Right hindlimb (tissue), 1 donor: Measurements from ENCODE around the gene CUL1.
A peak's percentile ranks its signal among the peaks of the same experiment; 100 is the strongest.
"Not testable (repeated sequence)": the region's sequence is repeated elsewhere in the genome, so short reads cannot be mapped to it uniquely, and the experiment has no call there.

Experiments used
- DNase-seq: peaks from one replicate; pipeline ENCODE4 v3.0.0-alpha.2; 2018

Gene CUL1

DNA sequence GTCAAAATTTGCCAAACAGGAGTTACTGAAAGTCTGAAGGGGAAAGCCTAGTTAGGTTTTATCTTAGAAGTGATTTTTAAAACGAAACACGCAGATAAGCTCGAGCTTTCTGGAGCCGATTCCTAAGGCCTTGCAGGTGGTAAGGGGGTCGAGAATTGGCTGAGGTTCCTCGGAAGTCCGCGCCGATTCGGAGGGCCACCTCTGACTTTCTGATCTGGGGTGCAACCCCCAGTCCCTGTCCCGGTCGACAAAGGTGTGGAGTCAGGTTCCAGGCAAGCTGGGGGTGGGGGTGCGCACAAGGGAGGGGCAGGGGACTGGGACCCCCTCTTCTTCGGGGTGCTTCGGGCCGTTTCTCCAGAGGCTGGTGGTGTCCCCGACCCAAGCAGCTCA is 701 bp upstream of the CUL1 start:
- DNase-seq: no peak

DNA sequence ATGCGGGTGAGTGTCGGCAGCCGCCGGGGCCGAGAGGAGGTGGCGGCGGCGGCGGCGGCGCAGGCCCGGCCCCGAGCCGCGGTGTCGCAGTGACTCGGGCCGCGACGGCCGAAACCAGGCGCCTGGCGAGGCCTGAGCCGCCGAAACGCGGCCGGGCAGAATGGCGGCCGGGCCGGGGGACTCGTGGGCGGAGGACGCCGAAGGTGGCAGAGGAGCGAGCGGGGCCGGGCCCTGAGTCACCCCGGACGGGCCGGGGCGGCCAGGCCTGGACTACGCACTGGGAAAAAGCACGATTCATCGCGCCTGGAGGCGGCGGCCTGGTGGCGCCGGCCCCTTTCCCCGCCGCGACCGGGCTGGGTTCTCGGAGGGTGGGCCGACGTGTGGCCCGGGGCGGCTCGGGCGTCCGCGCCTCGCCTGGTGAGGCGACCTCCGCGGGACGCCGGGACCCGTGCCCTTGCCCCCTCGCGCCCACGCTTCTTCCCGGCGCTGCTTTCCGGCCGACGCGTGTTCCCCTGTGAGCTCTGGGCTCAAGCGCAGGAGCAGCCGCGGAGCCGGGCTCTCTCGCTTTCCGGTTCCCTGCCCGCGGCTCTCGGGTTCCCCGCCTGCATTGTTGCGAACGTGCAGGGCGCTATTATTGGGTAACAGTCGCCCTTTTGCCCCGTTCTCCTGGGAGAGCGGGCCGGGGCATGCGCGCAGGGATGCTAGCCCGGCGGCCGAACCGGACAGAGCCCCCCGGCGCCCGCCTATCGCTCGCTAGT is 500 bp downstream of the CUL1 start:
- peak; percentile 72 for DNase-seq

DNA sequence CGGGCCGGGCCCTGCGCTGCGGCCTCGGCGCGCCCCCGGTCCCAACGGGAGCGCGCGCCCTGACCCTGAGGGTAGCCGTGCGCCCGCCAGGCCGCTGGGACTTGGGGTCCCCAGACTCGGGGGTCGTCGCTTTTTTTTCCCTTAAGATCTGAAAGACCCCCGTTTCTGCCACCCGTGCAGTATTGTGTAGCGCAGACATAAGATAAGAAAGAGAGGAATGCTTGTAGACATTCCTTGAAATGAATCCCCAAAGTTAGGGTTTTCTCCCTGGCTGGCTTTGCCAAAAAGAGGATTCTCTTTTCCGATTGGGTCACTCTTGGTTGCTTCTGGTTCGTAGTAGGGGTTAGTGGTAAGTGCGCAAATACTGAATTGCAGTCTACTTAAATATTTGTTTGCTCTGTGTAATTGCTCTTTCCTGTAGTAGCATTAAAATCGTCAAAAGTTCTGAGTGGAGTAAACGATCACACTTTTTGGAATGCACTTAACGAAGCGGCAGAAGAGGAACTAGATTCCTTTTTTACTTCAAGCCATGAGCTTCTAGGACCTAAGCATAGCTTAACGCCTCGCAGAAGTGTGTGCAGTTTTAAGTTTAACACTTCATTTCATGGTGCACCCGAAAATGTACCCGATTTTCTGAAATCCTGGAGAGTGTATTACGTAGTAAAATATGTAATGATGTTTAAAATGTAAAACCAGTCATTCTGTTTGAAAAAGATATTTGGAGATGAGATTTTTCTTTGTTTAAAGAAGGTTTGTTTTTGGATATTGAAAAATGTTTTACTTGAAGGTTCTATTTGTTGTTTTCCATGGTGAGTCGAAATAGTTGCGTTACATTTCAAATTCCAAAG is 1.3 kb downstream of the CUL1 start:
- DNase-seq: no peak

- no peak for DNase-seq
These were observed 2.0 kb downstream of the CUL1 start for GRCh38 chr7:148700661-148701064.

DNA sequence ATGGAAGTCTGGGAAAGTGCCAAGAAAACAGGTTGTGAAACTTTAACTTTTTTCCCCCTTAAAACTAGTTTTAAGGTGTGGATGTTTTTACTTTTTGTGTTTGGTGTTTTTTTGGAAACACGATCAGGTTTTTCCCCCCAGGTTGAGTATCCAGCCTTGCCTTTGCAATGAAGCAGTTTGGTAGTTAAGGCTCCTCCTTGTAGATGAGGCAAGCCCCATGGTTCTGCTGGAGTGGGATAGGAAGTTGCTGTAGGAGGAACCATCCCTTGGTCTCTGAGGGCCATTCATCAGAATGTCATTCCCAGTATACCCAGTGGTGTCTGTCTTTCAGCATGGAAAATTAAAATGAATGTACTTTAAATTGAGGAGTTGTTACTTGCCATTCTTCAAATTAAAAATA is 2.7 kb downstream of the CUL1 start:
- DNase-seq: no peak

DNA sequence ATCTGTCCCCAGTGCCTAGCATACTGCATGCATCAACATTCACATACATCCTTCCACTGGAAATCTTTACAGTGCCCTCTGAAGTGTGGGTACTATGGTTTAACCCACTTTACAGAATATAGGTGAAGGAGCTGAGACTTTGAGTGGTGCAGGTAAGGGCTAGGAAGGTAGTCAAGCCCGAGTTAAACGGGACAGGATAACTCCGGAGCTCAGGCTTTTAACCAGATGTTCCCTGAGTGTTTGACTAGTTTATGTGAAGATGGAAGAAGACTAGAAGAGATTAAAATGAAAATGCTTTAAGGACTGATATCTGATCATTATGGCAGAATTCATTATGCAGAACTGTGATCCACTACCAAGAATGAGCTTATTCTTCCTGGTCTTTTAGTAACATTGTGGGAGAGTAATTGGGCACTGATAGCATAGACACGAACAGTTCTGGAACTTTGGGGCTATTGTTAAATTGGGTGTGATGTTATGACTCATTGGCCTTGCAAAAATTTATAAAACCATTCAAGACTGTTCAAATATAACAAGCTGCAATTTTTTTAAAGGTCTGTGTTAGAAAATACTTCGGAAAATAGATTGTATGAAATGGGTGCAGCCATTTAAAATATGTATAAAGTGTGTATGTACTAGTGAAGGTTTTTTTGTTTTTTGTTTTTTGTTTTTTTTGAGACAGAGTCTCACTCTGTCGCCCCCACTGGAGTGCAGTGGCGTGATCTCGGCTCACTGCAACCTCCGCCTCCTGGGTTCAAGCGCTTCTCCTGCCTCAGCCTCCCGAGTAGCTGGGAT is 4.4 kb downstream of the CUL1 start:
- DNase-seq: no peak

DNA sequence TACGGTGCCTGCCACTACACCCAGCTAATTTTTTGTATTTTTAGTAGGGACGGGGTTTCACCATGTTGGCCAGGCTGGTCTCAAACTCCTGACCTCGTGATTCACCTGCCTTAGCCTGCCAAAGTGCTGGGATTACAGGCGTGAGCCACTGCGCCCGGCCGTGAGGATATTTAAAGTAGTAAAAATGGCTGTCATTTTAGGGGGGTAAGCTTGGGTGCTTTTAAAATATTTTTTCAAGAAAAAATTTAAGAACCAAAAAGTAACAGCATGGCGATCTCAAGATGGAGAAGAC is 4.9 kb downstream of the CUL1 start:
- DNase-seq: not testable (repeated sequence)

- DNase-seq: no peak
These were observed 5.5 kb downstream of the CUL1 start for GRCh38 chr7:148704189-148704588.

DNA sequence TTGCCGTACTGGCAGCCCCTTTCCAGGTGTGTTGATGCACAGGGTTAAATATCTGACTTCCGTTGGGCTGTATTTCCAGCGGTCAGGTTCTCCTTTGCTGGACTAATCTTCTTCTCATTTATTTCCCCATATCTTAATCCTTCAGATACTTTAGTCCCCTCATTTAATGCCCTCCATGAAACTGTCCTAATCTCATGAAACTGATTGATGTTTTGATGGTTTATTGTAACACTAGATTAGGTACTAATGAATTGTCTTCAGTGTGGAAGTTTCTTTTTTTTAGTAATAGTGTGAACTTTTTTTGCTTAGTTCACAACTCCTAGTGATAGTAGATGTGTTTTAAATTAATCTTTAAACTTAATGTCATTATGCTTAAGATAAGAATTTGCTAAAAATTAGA is 6.3 kb downstream of the CUL1 start:
- DNase-seq: no peak

DNA sequence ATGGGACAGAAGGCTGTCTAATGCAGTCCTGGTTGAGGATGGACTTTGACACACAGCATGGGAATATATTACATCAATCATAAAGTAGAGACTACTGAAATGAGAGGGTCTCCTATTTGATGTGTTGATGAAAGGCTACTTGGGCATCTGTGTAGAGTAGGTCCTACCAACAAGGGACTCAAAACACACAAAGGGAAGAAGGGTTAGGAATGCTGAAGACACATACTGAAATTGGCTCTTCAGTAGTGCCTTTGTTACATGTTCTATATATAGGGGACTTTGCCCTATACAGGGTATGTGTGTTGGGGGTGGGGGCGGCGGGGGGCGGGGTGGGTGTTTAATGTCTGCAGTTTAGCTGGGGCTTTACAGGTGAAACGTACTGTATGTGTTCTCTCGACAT is 7.7 kb downstream of the CUL1 start:
- DNase-seq: no peak

DNA sequence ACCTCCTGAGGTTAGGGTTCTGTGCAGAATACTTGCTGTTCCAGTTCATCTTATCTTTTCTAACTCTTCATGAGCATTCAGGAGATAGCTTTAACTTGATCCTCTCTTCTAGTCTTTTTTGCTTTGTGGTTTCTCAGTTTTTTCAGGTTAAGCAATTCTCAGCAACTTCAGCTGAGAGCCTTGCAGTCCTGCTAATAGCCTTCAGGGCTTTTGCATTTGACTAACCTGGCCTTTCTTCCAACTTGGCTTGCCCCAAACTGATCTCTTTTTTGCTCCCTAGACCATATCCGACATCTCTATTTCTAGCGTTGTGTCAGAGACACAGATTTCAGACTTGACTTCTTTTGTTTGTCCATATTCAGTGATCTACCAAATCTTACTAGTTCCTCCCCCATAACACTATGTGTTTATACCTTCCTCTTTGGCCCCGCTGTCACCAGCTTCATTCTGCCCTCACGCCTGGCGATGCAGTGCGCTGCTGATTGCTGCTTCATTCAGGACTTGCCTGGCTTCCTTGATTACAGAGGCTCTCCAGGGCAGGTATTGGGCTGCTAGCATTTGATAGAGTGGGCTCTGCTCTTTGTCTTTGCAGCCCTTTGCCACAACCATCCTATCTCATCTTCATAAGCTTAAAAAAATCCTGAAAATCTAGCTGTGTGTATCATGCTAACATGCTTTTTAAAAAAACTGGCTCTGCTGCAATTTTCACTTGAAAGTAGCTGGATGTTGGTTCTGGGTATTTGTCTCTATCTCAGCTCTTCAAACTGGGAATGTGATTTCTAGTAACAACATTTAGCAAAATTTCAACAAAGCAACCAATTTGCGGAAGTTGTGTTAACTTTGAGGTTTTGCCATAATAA is 9.6 kb downstream of the CUL1 start:
- no peak for DNase-seq

DNA sequence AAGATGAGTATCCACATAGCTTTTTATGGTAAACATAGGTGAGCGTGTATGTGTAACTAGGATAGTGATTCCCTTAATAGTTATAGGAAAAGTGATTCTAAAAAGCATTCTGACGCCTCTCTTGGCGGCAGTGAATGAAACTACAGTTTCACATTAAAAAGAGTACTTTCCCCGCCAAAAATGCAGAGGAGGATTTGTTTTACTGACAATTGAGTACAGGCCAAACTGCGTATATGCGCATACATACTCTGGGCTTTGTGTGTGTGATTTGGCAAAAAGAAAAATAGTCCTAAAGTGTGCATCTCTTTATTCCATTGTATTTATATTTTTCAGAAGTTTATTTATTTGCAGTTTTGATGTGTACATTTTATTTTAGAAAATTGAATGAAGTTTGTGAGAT is 10.3 kb downstream of the CUL1 start:
- no peak for DNase-seq

DNA sequence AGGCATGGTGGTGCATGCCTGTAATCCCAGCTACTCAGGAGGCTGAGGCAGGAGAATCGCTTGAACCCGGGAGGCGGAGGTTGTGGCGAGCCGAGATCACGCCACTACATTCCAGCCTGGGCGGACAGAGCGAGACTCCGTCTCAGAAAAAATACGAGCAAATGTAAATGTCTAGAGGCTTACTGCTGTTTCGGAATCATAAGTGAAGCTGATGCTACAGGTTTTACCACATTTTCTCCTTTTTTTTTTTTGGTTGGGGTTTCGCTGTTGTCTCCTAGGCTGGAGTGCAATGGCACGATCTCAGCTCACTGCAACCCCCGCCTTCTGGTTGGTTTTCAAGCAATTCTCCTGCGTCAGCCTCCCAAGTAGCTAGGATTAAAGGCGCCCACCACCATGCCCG is 11.7 kb downstream of the CUL1 start:
- DNase-seq: not testable (repeated sequence)

- DNase-seq: no peak
These were observed 12.7 kb downstream of the CUL1 start for GRCh38 chr7:148711191-148712102.

DNA sequence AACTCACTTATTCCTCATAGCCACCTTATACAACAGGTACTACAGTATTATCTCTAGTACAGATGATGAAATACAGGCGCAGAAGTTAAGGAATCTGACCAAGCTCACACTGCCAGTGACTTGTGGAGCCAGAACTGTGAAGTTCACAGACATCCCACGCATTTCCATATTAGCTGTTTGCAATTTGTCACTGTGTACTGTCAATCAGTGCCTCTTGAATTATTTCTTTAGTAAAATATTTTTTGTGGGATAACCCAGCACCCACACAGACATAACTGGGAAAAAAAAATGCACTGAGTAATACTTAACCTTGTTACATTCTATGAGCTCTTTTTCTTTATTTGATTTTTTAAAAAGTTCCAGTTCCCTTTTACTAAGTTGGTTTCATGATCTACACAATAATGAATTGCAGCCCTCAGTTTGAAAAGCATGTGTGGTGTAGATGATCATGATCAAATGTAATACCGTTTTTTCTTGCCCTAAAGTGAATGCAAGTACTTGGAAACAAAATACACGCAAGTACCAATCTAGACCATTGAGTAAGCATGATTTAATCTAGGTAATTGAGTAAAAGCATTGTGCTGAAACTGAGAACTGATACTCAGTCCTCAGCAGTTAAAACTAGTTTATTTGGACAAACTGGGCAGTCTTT is 14.1 kb downstream of the CUL1 start:
- DNase-seq: no peak

- DNase-seq: no peak
These were observed 15.8 kb downstream of the CUL1 start for GRCh38 chr7:148714498-148714897.

DNA sequence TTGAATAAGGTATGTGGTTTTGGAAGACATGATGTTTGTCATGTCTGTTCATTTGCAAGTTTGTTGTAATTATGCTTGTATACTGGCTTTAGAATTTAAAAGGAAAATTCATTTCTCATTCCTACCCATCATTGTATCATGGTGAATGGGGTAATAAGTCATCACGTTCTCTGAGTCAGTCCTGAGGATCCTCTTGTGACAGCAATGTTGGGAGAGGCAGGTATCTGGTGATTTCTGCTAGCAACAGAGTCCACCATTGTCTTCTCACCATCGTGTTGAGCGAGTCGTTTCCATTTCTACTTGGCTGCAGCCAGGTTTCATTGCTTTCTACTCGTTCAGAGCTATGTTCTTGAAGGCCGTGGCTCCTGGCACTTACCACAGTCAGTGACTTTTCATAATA is 16.3 kb downstream of the CUL1 start:
- DNase-seq: no peak

DNA sequence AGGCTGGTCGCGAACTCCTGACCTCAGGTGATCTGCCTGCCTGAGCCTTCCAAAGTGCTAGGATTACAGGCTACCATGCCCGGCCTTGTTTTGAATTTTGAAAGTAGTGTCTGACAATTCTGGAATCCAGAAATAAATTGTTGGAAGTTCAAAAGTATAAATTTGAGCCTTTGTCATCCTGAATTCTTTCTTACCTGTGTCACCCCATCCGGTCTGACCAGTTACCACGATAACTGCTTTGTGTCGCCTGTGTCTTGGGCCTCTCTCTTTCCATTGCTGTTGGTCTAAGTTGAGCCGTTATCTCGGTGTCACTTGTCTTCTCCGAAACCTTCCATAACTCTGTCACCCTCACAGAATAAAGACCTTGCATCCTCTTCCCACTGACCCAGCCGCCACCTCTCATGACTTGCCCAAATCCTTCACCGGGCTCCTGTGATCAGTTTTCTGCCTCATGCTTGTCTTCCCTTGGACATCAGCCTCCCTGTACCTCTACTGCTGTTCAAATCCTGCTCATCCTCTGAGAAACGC is 18.6 kb downstream of the CUL1 start:
- no peak for DNase-seq

DNA sequence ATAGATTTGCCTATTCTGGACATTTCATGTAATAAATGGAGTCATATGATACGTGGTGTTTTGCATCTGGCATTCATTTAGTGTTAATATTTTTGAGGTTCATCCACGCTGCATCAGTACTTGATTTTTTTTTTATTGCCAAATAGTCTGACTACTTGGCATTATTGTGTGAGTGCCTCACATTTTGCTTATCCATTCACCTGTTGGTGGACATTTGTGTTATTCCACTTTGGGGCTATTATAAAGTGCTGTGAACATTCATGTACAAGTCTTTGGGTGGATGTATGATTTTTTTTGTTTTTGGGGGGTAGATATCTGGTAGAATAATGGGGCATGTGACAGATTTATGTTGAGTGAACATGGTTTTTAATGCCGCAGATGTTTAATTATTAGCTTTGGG is 19.7 kb downstream of the CUL1 start:
- DNase-seq: no peak

DNA sequence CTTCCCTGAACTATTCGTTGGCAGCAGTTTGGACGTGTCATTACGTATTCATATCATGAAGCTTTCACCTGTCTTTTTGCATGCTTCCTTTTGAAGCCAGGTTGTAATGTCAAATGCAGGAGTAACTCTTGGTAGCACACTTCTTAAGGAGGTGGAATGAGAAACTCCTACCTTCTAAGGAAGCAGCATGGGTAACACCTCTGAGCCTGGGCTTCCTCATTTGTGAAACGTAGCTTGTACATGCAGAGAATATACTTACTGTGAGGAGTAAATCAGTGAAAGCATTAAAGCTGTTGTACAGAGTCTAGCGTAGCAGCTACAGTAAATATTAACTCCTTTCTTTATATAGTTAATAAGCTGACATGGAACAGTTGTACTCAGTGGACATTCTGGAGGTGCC is 21.1 kb downstream of the CUL1 start:
- no peak for DNase-seq

DNA sequence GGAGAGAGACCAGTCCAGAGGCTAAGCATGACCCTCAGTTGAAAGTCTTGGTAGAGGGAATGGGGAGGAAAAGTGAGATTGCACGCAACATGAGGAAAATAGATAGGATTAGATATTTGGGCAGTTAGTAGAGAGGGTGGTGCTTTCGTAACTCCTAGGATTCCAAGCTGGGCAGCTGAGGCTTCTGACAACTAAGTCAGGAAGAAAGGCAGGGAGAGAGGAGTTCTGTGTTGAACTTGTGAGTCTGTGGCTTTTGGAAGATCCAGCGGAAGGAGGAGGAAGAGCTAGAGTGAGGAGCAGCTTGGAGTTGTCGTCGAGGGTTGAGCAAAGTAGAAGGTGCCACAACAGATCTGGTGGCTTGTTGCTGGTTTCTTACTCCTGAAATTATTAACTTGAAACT is 21.8 kb downstream of the CUL1 start:
- DNase-seq: no peak
